Naive thymus-derived CD8-positive, alpha-beta T cell (primary cell): ENCODE measurements around the gene PPM1K. TPM values are rescaled to one million over a fixed set of nuclear protein-coding genes. Genes with fewer than 3 reads are reported as not detected.

Experiments
- ATAC-seq, 2 donors: fragments of 150-1000 bp; cut with Tn5 transposase in 1 of 2; sonication (Bioruptor Pico), chemical (Tn5 transposase) in 1 of 2; 1 replicate in 1 of 2; 2 replicates in 1 of 2; pipeline ENCODE4 v1.10.0; 2021; ENCODE audit warnings: mild to moderate bottlenecking in 2 of 2, moderate library complexity in 2 of 2
- POLR2A ChIA-PET: fragments of 350-600 bp; sonication (Branson Sonifier 250); formaldehyde crosslinking; loops from one replicate; lab custom pipeline; 2021; ENCODE audit warnings: antibody characterized with exemption; lab: Charles Lee
- DNase-seq, 10 donors: peaks; one replicate each; pipeline versions ENCODE4 v3.0.0 to v3.0.0-alpha.2; 2020 to 2022
- H3K27ac Mint-ChIP-seq, 10 donors: one replicate each; pipeline ENCODE4 v1.8.0; 2020 to 2022; ENCODE audit warnings: mild to moderate bottlenecking in 10 of 10, mixed read lengths in 10 of 10, moderate library complexity in 4 of 10, inconsistent platforms in 1 of 10
- H3K27me3 Mint-ChIP-seq, 5 donors: one replicate each; pipeline ENCODE4 v1.8.0; 2021 to 2022; ENCODE audit warnings: mixed read lengths in 5 of 5
- H3K36me3 Mint-ChIP-seq, 3 donors: one replicate each; pipeline ENCODE4 v1.8.0; 2020 to 2022; ENCODE audit warnings: mixed read lengths in 3 of 3, mild to moderate bottlenecking in 2 of 3, inconsistent platforms in 1 of 3
- H3K4me1 Mint-ChIP-seq, 4 donors: one replicate each; pipeline ENCODE4 v1.8.0; 2021 to 2022; ENCODE audit warnings: mixed read lengths in 4 of 4
- H3K4me3 Mint-ChIP-seq, 10 donors: one replicate each; pipeline ENCODE4 v1.8.0; 2020 to 2022; ENCODE audit warnings: mild to moderate bottlenecking in 10 of 10, mixed read lengths in 10 of 10, moderate library complexity in 6 of 10, inconsistent platforms in 1 of 10
- H3K9me3 Mint-ChIP-seq, 9 donors: one replicate each; pipeline ENCODE4 v1.8.0; 2020 to 2022; ENCODE audit warnings: mixed read lengths in 9 of 9, mild to moderate bottlenecking in 3 of 9, inconsistent platforms in 1 of 9, moderate library complexity in 1 of 9
- polyA plus RNA-seq, 3 donors: library from polyadenylated mRNA; unstranded; fragments of 300-500 nt; fragmentation: Illumina TruSeq; gene quantifications; one replicate each; pipeline ENCODE4 v1.2.3, GENCODE V29; 2021
- total RNA-seq, 8 experiments: library from RNA in 2 of 8; stranded (reverse) in 2 of 8; gene quantifications; one replicate each; pipeline ENCODE4 v1.2.3 and lab custom pipeline; 2021 to 2026

PPM1K gene
- total and polyA plus RNA-seq, 5 experiments from 2014 or later, result 64.7 to 94.6 (median 85.3) TPM

GRCh38 chr4:88230969-88231771 is 53.2 kb downstream of the PPM1K start:
- H3K9me3 Mint-ChIP-seq, result peaks cover 0 to 5% (median 2%) of the 10 kb centered on the region in 9 donors
- peak overlapping the region; percentile 45 to 96 (median 80) for H3K27ac Mint-ChIP-seq
- peaks cover 0 to 3% (median 0%) of the 10 kb centered on the region in 3 donors for H3K36me3 Mint-ChIP-seq
- POLR2A ChIA-PET, result interaction anchor here (1.0 to 1.4 kb wide), 2 partner anchors 53 to 224 kb away, joined by 5 to 7 read pairs; partner anchors contain the start of gene PPM1K
- peak overlapping the region; percentile 25 to 83 (median 56) for H3K4me3 Mint-ChIP-seq
- peaks cover 12 to 18% (median 17%) of the 10 kb centered on the region in 4 donors for H3K4me1 Mint-ChIP-seq
- ATAC-seq, result peak; percentile 74 to 85
- DNase-seq, result peak in 3 of 10 donors; percentile 10 to 67 (median 41)
- H3K27me3 Mint-ChIP-seq, result no peaks in the 10 kb centered on the region

GRCh38 chr4:88230461-88230891 is 53.9 kb downstream of the PPM1K start:
- DNase-seq, result peak in 2 of 10 donors; percentile 28 to 37
- peaks cover 0 to 5% (median 2%) of the 10 kb centered on the region in 9 donors for H3K9me3 Mint-ChIP-seq
- peak overlapping the region; percentile 14 to 96 (median 80) for H3K27ac Mint-ChIP-seq
- peak; percentile 42 to 59 for ATAC-seq
- POLR2A ChIA-PET, result no interaction called here
- peak overlapping the region in 9 of 10 donors; percentile 25 to 83 (median 56) for H3K4me3 Mint-ChIP-seq
- H3K36me3 Mint-ChIP-seq, result peaks cover 0 to 3% (median 0%) of the 10 kb centered on the region in 3 donors
- H3K27me3 Mint-ChIP-seq, result no peaks in the 10 kb centered on the region
- H3K4me1 Mint-ChIP-seq, result peaks cover 12 to 19% (median 18%) of the 10 kb centered on the region in 4 donors

- no peak overlapping the region for H3K4me3 Mint-ChIP-seq
- peaks cover 0 to 5% (median 2%) of the 10 kb centered on the region in 9 donors for H3K9me3 Mint-ChIP-seq
- no peak overlapping the region for H3K27ac Mint-ChIP-seq
- no peak for ATAC-seq
- H3K36me3 Mint-ChIP-seq, result peaks cover 0 to 3% (median 0%) of the 10 kb centered on the region in 3 donors
- no peaks in the 10 kb centered on the region for H3K27me3 Mint-ChIP-seq
- no peak for DNase-seq
- POLR2A ChIA-PET, result interaction anchor here (0.7 kb wide), 1 partner anchor 288 kb away, joined by 3 read pairs; no protein-coding TSS in a partner anchor
- H3K4me1 Mint-ChIP-seq, result peaks cover 10 to 21% (median 17%) of the 10 kb centered on the region in 4 donors
Observed at GRCh38 chr4:88227734-88228133, 56.6 kb downstream of the PPM1K start.

GRCh38 chr4:88226143-88226542 is 58.2 kb downstream of the PPM1K start:
- no peak for ATAC-seq
- Mint-ChIP-seq H3K4me3 (no peak overlapping the region), H3K36me3 (peaks cover 0 to 3% (median 0%) of the 10 kb centered on the region in 3 donors), H3K27me3 (peaks cover 0 to 1% (median 0%) of the 10 kb centered on the region in 5 donors), H3K9me3 (peaks cover 0 to 5% (median 2%) of the 10 kb centered on the region in 9 donors), H3K27ac (no peak overlapping the region), H3K4me1 (peaks cover 5 to 12% (median 8%) of the 10 kb centered on the region in 4 donors)
- POLR2A ChIA-PET, result interaction anchor here (1.1 kb wide), 1 partner anchor 50 kb away, joined by 3 read pairs; no protein-coding TSS in a partner anchor
- DNase-seq, result no peak

GRCh38 chr4:88225232-88226105 is 58.9 kb downstream of the PPM1K start:
- H3K9me3 Mint-ChIP-seq, result peaks cover 0 to 5% (median 2%) of the 10 kb centered on the region in 9 donors
- no peak for ATAC-seq
- peaks cover 0 to 3% (median 0%) of the 10 kb centered on the region in 3 donors for H3K36me3 Mint-ChIP-seq
- no peak overlapping the region for H3K4me3 Mint-ChIP-seq
- H3K4me1 Mint-ChIP-seq, result peaks cover 1 to 6% (median 2%) of the 10 kb centered on the region in 4 donors
- H3K27ac Mint-ChIP-seq, result no peak overlapping the region
- POLR2A ChIA-PET, result interaction anchor here (0.6 kb wide), 1 partner anchor 59 kb away, joined by 3 read pairs; the partner anchor contains the start of gene PPM1K
- no peak for DNase-seq
- peaks cover 0 to 1% (median 0%) of the 10 kb centered on the region in 5 donors for H3K27me3 Mint-ChIP-seq

- DNase-seq (no peak), ATAC-seq (no peak)
- POLR2A ChIA-PET, result interaction anchor here (0.7 kb wide), 1 partner anchor 290 kb away, joined by 3 read pairs; no protein-coding TSS in a partner anchor
- H3K36me3 Mint-ChIP-seq, result no peaks in the 10 kb centered on the region
- H3K4me3 Mint-ChIP-seq, result no peak overlapping the region
- no peak overlapping the region for H3K27ac Mint-ChIP-seq
- H3K27me3 Mint-ChIP-seq, result peaks cover 0 to 4% (median 0%) of the 10 kb centered on the region in 5 donors
- H3K4me1 Mint-ChIP-seq, result peaks cover 2 to 9% (median 5%) of the 10 kb centered on the region in 4 donors
- no peaks in the 10 kb centered on the region for H3K9me3 Mint-ChIP-seq
Observed at GRCh38 chr4:88223516-88223915, 60.8 kb downstream of the PPM1K start.

GRCh38 chr4:88219099-88219498 is 65.3 kb downstream of the PPM1K start:
- DNase-seq, result peak in 5 of 10 donors; percentile 13 to 68 (median 60)
- H3K4me3 Mint-ChIP-seq, result peak overlapping the region in 2 of 10 donors; percentile 4 to 5

GRCh38 chr4:88217169-88217568 is 67.2 kb downstream of the PPM1K start:
- H3K27me3 Mint-ChIP-seq, result peaks cover 0 to 7% (median 4%) of the 10 kb centered on the region in 5 donors
- H3K9me3 Mint-ChIP-seq, result no peaks in the 10 kb centered on the region
- ATAC-seq, result no peak
- H3K4me3 Mint-ChIP-seq, result no peak overlapping the region
- peaks cover 2 to 10% (median 6%) of the 10 kb centered on the region in 4 donors for H3K4me1 Mint-ChIP-seq
- H3K36me3 Mint-ChIP-seq, result no peaks in the 10 kb centered on the region
- no peak for DNase-seq
- no peak overlapping the region for H3K27ac Mint-ChIP-seq
- POLR2A ChIA-PET, result no interaction called here

More at GRCh38 chr4:88219099-88219498, 65.3 kb downstream of the PPM1K start:
- H3K27ac Mint-ChIP-seq, result no peak overlapping the region
- H3K36me3 Mint-ChIP-seq, result no peaks in the 10 kb centered on the region
- H3K9me3 Mint-ChIP-seq, result no peaks in the 10 kb centered on the region
- H3K27me3 Mint-ChIP-seq, result peaks cover 0 to 7% (median 4%) of the 10 kb centered on the region in 5 donors
- peaks cover 2 to 6% (median 5%) of the 10 kb centered on the region in 4 donors for H3K4me1 Mint-ChIP-seq
- peak; percentile 72 to 83 for ATAC-seq
- POLR2A ChIA-PET, result interaction anchor here (0.5 to 1.1 kb wide), 5 partner anchors 64 to 298 kb away, joined by 3 to 6 read pairs (median 4); partner anchors contain the start of genes HERC6 and PPM1K

GRCh38 chr4:88216395-88216794 is 68.0 kb downstream of the PPM1K start:
- no peaks in the 10 kb centered on the region for H3K9me3 Mint-ChIP-seq
- H3K4me1 Mint-ChIP-seq, result peaks cover 2 to 13% (median 6%) of the 10 kb centered on the region in 4 donors
- no peaks in the 10 kb centered on the region for H3K36me3 Mint-ChIP-seq
- H3K27me3 Mint-ChIP-seq, result peaks cover 0 to 7% (median 4%) of the 10 kb centered on the region in 5 donors
- no peak overlapping the region for H3K27ac Mint-ChIP-seq
- ATAC-seq, result no peak
- no peak overlapping the region for H3K4me3 Mint-ChIP-seq
- no peak for DNase-seq
- POLR2A ChIA-PET, result no interaction called here

GRCh38 chr4:88215351-88215750 is 69.0 kb downstream of the PPM1K start:
- Mint-ChIP-seq H3K4me3 (no peak overlapping the region), H3K9me3 (no peaks in the 10 kb centered on the region), H3K36me3 (no peaks in the 10 kb centered on the region), H3K27ac (no peak overlapping the region), H3K27me3 (peaks cover 0 to 7% (median 4%) of the 10 kb centered on the region in 5 donors), H3K4me1 (peaks cover 2 to 13% (median 6%) of the 10 kb centered on the region in 4 donors)
- POLR2A ChIA-PET, result interaction anchor here (1.0 kb wide), 1 partner anchor 301 kb away, joined by 3 read pairs; no protein-coding TSS in a partner anchor
- no peak for ATAC-seq
- DNase-seq, result no peak

GRCh38 chr4:88212253-88212561 is 72.2 kb downstream of the PPM1K start:
- no peak for ATAC-seq

More at GRCh38 chr4:88212253-88212561, 72.2 kb downstream of the PPM1K start:
- Mint-ChIP-seq H3K9me3 (no peaks in the 10 kb centered on the region), H3K27me3 (peaks cover 0 to 4% (median 1%) of the 10 kb centered on the region in 5 donors), H3K4me1 (peaks cover 0 to 8% (median 0%) of the 10 kb centered on the region in 4 donors), H3K4me3 (no peak overlapping the region), H3K36me3 (no peaks in the 10 kb centered on the region), H3K27ac (no peak overlapping the region)
- no peak for DNase-seq
- POLR2A ChIA-PET, result no interaction called here
